Duodenal mucosa (tissue), 2 donors: ENCODE data around the gene GALK1.

Experiments used
- H3K27ac ChIP-seq: one replicate; pipeline ENCODE4 v1.7.0; 2013; ENCODE audit warnings: low read depth, low read length
- H3K27me3 ChIP-seq, 2 donors: one replicate each; pipeline ENCODE4 v1.7.0; 2013; ENCODE audit warnings: low read length in 2 of 2, control low read depth in 1 of 2; ENCODE audit not compliant: insufficient read depth in 2 of 2, control insufficient read depth in 1 of 2
- H3K36me3 ChIP-seq, 2 donors: one replicate each; pipeline ENCODE4 v1.7.0; 2013; ENCODE audit warnings: low read length in 2 of 2, control low read depth in 1 of 2; ENCODE audit not compliant: insufficient read depth in 2 of 2, control insufficient read depth in 1 of 2
- H3K4me1 ChIP-seq, 2 donors: one replicate each; pipeline ENCODE4 v1.7.0; 2013; ENCODE audit warnings: low read length in 2 of 2, control low read depth in 1 of 2; ENCODE audit not compliant: insufficient read depth in 2 of 2, control insufficient read depth in 1 of 2
- H3K4me3 ChIP-seq, 2 donors: one replicate each; pipeline ENCODE4 v1.7.0; 2013; ENCODE audit warnings: low read length in 2 of 2, low read depth in 1 of 2
- H3K9ac ChIP-seq, 2 donors: one replicate each; pipeline ENCODE4 v1.7.0; 2013; ENCODE audit warnings: low read length in 2 of 2, low read depth in 1 of 2
- H3K9me3 ChIP-seq, 2 donors: one replicate each; pipeline ENCODE4 v1.7.0; 2013; ENCODE audit warnings: low read length in 2 of 2, control low read depth in 1 of 2; ENCODE audit not compliant: control insufficient read depth in 1 of 2

Gene GALK1

DNA sequence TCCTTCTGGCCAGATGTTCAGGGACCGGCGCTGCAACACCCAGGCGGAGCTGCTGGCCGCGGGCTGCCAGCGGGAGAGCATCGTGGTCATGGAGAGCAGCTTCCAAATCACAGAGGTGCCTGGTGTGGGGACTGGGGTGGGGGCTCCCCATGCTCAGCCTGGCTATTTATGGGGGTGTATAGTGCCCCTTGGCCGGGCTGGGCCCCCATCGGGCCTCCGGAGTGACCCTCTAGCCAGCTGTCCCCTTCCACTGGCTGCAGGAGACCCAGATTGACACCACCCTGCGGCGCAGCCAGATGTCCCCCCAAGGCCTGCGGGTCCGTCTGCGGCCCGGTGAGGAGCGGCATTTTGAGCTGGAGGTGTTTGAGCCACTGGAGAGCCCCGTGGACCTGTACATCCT is 37.6 kb downstream of the GALK1 start:
- Histone ChIP-seq H3K9ac (no peak overlapping the region), H3K9me3 (no peaks in the 10 kb centered on the region), H3K36me3 (peaks cover 14 to 63% of the 10 kb centered on the region in 2 donors), H3K4me1 (peaks cover 15 to 25% of the 10 kb centered on the region in 2 donors), H3K27me3 (no peaks in the 10 kb centered on the region), H3K4me3 (no peak overlapping the region), H3K27ac (no peak overlapping the region)

DNA sequence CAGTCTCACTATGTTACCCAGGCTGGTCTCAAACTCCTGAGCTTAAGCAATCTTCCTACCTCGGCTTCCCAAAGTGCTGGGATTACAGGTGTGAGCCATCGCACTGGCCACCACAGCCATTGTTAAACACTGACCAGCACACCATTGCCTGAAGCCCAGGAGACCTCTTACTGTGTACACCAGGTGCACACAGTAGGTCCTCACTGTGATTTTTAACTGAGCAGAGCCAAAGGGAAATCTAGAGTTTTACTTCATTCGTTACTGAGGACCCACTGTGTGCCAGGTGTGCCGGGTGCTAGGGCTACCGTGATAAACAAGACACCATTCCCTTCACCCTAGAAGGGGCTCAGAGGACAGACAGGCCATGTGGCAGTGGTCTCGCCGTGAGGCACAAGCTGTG is 39.5 kb downstream of the GALK1 start:
- no peaks in the 10 kb centered on the region for H3K27me3 ChIP-seq
- no peaks in the 10 kb centered on the region for H3K9me3 ChIP-seq
- peaks cover 14 to 49% of the 10 kb centered on the region in 2 donors for H3K36me3 ChIP-seq
- H3K9ac ChIP-seq: no peak overlapping the region
- no peak overlapping the region for H3K4me3 ChIP-seq
- H3K4me1 ChIP-seq: peaks cover 6 to 23% of the 10 kb centered on the region in 2 donors
- no peak overlapping the region for H3K27ac ChIP-seq

DNA sequence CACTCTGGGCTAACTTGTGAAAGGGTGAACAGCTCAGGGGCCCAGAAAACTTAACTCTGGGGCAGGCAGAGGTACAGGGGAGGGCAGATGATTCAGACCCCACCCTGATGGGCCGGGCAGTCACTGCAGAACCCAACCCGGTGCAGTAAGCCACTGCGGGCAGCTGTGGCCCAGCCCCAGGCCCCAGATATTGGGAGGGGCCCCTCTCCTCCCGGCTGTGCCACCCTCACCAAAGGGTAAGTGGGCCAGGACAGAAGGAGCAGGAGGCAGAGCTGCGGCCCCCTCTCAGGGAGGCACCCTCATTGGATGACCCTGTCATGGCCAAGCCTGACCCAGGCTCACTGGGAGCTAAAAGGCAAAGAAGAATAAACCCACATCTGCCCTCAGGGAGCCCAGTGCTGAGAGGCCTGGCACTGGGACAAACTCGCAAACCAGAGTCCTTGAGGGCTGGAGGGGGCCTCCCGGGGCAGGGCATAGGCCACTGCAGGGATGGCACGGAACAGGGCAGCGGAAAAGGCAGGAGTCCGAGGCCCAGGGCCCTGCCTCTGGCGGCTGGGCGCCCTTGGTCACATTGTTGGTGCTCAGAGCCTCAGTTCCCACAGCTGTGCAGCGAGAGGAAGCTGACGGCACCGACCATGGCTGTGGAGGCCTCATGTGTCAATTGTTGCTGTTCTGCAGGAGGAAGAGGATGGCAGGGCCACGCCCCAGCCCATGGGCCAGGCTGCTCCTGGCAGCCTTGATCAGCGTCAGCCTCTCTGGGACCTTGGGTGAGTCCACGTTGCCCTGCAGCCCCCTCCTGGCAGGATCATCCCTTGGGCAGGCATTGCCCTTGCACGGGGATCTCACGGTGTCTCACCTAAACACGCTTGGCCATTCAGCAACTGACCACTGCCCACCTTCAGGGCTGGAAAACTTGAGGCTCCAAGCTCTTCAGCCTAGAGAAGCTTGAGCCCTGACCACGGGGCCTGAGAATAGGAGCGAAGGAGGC is 40.7 kb downstream of the GALK1 start:
- peak overlapping the region; percentile 65 to 77 for H3K4me3 ChIP-seq
- peak overlapping the region; percentile 44 to 95 for H3K9ac ChIP-seq
- H3K36me3 ChIP-seq: peaks cover 14 to 38% of the 10 kb centered on the region in 2 donors
- H3K9me3 ChIP-seq: no peaks in the 10 kb centered on the region
- peaks cover 9 to 23% of the 10 kb centered on the region in 2 donors for H3K4me1 ChIP-seq
- H3K27ac ChIP-seq: no peak overlapping the region
- H3K27me3 ChIP-seq: no peaks in the 10 kb centered on the region

DNA sequence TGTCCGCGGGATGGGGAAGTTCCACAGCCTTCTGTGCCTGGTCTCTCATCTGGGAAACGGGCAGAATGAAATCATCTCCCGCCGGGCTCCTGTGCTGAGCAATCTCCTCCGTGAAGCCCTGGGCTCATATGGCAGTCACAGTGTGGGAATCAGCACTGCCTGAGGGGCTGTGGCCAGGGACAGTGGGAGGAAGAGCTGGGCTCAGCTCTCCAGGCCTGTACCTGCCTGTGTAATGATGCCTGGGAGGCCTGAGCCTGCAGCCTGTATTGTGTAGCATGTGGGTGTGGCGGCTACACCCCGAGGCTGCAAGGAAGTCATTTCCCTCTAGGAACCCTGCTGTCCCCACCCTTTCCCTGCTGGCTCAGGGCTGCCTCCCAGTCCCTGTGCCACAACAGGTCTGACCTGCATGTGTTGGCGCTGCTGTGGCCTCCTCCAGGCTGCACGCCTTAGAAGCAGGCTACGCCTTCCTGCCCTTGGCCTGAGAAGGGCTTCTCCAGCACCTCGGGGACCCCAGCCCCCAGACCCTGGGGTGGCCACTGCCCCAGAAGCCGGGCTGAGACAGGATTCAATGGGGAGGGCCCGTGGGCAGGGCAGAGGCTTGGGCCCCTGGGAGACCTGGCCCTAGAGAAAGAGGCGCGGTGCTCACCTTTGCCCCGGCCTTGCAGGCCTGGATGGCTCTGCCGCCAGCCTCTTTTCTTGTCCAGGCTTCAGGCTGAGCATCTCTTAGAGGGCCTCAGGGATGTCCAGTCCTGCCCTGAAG is 41.6 kb downstream of the GALK1 start:
- peaks cover 9 to 23% of the 10 kb centered on the region in 2 donors for H3K4me1 ChIP-seq
- H3K27me3 ChIP-seq: no peaks in the 10 kb centered on the region
- peak overlapping the region; percentile 44 to 95 for H3K9ac ChIP-seq
- H3K36me3 ChIP-seq: peaks cover 14 to 33% of the 10 kb centered on the region in 2 donors
- H3K4me3 ChIP-seq: peak overlapping the region; percentile 65 to 77
- H3K9me3 ChIP-seq: no peaks in the 10 kb centered on the region
- peak overlapping the region; percentile 87 for H3K27ac ChIP-seq

DNA sequence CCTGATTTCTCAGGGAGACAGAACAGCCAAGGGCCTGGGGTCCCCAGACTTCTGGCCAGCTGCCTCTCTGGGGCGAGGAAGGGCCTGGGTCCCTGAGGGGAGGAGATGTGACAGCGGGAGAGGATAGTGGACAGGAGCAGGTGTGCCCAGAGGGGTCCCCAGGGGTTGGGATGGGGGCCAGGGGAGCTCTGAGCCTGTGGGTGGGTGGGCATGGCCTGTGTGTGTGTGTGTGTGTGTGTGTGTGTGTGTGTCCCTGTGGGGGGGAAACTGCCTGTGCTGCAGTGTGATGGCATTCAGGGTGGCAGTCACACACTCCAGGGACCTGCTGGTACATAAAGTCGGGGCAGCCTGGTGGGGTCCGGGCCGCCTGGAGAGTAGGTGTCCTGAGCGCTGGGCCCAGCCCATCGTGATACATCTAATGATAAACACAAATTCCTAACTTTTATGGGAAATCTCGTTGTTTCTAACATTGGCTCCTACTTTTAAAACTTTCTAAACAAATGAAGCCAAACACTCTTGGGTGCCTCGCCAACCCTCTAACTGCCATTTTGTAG is 42.4 kb downstream of the GALK1 start:
- Histone ChIP-seq H3K27ac (peak overlapping the region; percentile 87), H3K9ac (peak overlapping the region; percentile 90 to 95), H3K36me3 (peaks cover 14 to 25% of the 10 kb centered on the region in 2 donors), H3K4me1 (peaks cover 9 to 23% of the 10 kb centered on the region in 2 donors), H3K9me3 (no peaks in the 10 kb centered on the region), H3K27me3 (no peaks in the 10 kb centered on the region), H3K4me3 (peak overlapping the region; percentile 65 to 77)

DNA sequence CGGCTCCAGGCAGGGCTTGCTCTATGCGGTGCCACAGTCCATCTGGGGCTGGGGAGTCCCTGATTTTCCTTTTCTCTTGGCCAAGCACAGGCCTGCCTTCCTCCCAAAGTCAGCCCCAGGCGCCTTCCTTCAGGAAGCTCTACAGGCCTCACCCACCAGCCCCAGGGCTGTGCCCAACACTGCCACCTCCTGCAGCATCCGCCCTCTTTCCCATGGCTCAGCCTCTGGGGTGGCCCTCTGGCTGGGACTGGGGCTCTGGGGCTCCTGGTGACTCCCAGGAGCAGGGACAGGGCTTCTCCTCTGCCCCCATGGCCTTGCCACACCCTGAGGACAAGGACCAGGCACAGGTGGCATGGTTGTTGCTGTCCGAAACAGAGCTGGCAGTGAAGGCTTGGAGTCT is 42.9 kb downstream of the GALK1 start:
- H3K27me3 ChIP-seq: no peaks in the 10 kb centered on the region
- H3K4me3 ChIP-seq: peak overlapping the region; percentile 65 to 77
- peak overlapping the region; percentile 90 to 95 for H3K9ac ChIP-seq
- H3K9me3 ChIP-seq: no peaks in the 10 kb centered on the region
- H3K36me3 ChIP-seq: peaks cover 14 to 20% of the 10 kb centered on the region in 2 donors
- peak overlapping the region; percentile 87 for H3K27ac ChIP-seq
- peaks cover 9 to 23% of the 10 kb centered on the region in 2 donors for H3K4me1 ChIP-seq

DNA sequence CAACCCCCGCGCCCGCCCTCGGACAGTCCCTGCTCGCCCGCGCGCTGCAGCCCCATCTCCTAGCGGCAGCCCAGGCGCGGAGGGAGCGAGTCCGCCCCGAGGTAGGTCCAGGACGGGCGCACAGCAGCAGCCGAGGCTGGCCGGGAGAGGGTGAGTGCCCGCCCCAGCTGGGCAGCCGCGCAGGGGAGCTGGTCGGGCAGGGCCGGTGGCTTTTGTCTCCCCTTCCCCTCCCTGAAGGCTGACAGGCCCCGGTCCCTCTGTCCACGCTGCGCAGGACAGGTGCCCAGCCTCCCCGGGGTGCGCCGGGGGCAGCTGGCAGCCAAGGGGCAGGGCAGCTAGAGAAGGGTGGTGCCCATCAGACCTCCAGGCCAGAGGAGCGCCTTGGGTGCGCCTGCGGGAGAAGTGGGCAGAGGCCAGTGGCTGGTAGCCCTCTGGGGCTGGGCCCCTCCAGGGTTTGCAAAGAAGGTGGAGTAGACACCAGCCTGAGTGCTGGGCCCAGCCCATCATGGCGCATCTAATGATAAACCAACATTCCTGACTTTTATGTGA is 43.5 kb downstream of the GALK1 start:
- Histone ChIP-seq H3K27me3 (no peaks in the 10 kb centered on the region), H3K27ac (peak overlapping the region; percentile 87), H3K4me3 (peak overlapping the region; percentile 65 to 77)

DNA sequence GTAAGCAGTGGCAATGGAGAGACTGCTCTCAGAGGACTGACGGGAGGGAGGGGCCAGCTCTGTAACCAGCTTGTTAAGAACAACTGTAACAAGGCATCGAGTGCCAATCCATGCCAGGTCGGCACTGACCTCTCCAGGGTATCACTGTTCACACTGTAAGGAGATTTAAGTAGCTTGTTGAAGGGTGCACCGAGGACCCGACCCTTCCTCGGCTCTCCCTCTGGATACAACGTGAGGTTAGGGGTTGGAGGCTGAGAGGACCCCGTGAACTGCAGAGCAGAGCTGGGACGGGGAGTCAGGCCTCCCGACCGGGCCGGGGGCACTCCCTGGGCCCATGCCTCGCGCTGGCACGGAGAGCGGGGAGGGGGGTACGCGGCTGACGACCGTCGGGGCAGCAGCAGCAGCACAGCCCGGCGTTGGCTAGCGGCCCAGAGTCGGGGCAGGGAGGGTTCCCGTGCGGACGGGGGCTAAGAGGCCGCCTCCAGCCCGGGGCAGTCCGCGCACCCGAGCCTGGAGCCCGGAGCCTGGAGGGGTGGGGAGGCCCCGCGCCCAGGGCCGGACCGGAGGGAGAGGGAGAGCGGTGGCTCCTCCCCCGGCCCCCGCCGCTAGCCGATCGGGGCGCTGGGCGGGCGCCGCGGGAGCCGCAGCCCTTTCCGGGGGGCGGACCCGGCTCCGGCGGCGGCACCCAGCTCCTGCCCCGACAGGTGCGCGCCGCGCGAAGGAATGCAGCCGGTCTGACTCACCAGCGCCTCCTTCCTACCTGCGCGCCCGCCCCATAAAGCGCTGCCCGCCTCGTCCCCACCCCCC is 44.1 kb downstream of the GALK1 start, which contains the start of gene ITGB4:
Gene ITGB4, plus strand, starts transcription at position 804 of the 807 bp plus-strand sequence. CDS start 3,245 bp downstream, outside the sequence.
- Histone ChIP-seq H3K4me1 (peaks cover 9 to 23% of the 10 kb centered on the region in 2 donors), H3K9ac (peak within 1 kb of the TSS; percentile 90 to 95), H3K27me3 (no peaks in the 10 kb centered on the region), H3K27ac (peak within 1 kb of the TSS; percentile 88), H3K4me3 (peak within 1 kb of the TSS; percentile 65 to 77), H3K36me3 (peaks cover 10 to 14% of the 10 kb centered on the region in 2 donors), H3K9me3 (no peaks in the 10 kb centered on the region)

More for the DNA sequence above, 43.5 kb downstream of the GALK1 start:
- H3K36me3 ChIP-seq: peaks cover 14 to 17% of the 10 kb centered on the region in 2 donors
- no peaks in the 10 kb centered on the region for H3K9me3 ChIP-seq
- H3K9ac ChIP-seq: peak overlapping the region; percentile 90 to 95
- H3K4me1 ChIP-seq: peaks cover 9 to 23% of the 10 kb centered on the region in 2 donors

DNA sequence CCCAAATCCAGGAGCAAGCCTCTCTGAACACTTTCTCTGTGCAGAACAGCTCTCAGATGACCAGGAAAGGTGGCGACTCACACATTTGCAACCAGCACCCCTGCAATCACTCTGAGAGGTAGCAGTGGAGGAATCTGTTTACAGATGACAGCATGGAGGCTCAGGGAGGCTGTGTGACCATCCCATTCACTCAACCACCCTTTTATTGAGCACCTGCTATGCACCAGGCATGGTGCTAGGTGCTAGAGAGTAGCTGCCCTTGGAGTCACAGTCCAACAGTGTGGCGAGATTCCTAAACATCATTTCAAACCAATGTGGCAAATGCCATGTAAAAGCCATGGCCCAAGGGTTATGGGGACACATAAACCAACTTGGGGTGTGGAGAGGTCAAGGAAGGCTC is 45.3 kb downstream of the GALK1 start:
- Histone ChIP-seq H3K9ac (no peak overlapping the region), H3K36me3 (peaks cover 0 to 3% of the 10 kb centered on the region in 2 donors), H3K27me3 (no peaks in the 10 kb centered on the region), H3K4me3 (no peak overlapping the region), H3K9me3 (no peaks in the 10 kb centered on the region), H3K4me1 (peaks cover 9 to 23% of the 10 kb centered on the region in 2 donors), H3K27ac (no peak overlapping the region)
